NCI-H460 (cell line): Measurements from ENCODE around the gene NLRP6. TPM values are rescaled to one million over a fixed set of nuclear protein-coding genes. Genes with fewer than 3 reads are reported as not detected.

Experiments used
- DNase-seq: peaks from one replicate; pipeline ENCODE4 v3.0.0-alpha.2; 2016; ENCODE audit warnings: low read depth; ENCODE audit errors: extremely low read depth
- total RNA-seq: library from RNA; depleted of rRNA; stranded (reverse); fragments of >200 nt; shearing (Covaris generic); gene quantifications from 2 replicates; pipeline ENCODE4 v1.2.3, GENCODE V29; 2014

Gene NLRP6
- total RNA-seq, 1 experiment from 2014 or later = not detected

- no peak for DNase-seq
Measured at GRCh38 chr11:291281-292210, 13.3 kb downstream of the NLRP6 start.

- DNase-seq = no peak
Measured at GRCh38 chr11:292211-293121, 14.3 kb downstream of the NLRP6 start.

GRCh38 chr11:293271-293851 is 15.2 kb downstream of the NLRP6 start:
- DNase-seq = no peak

- no peak for DNase-seq
Measured at GRCh38 chr11:293852-294661, 15.8 kb downstream of the NLRP6 start.

GRCh38 chr11:294780-295179 is 16.6 kb downstream of the NLRP6 start:
- DNase-seq = no peak

GRCh38 chr11:295351-296170 is 17.4 kb downstream of the NLRP6 start:
- no peak for DNase-seq

- no peak for DNase-seq
Measured at GRCh38 chr11:296171-297050, 18.2 kb downstream of the NLRP6 start.

GRCh38 chr11:297051-297585 is 18.9 kb downstream of the NLRP6 start:
- no peak for DNase-seq

- no peak for DNase-seq
Measured at GRCh38 chr11:297586-298405, 19.6 kb downstream of the NLRP6 start.

GRCh38 chr11:298406-299065 is 20.3 kb downstream of the NLRP6 start:
- no peak for DNase-seq

GRCh38 chr11:299081-299891 is 21.1 kb downstream of the NLRP6 start, which contains the start of gene IFITM5:
IFITM5 (minus strand) TSS chr11:299526; CDS start chr11:299490, 36 bp downstream.
- no peak for DNase-seq

- no peak for DNase-seq
Measured at GRCh38 chr11:299951-300735, 21.9 kb downstream of the NLRP6 start.

- DNase-seq = no peak
Measured at GRCh38 chr11:303363-303762, 25.2 kb downstream of the NLRP6 start.

- DNase-seq = no peak
Measured at GRCh38 chr11:304061-304506, 25.9 kb downstream of the NLRP6 start.
